HepG2 (cell line): Measurements from ENCODE around the gene CIAO2A. TPM values are rescaled to one million over a fixed set of nuclear protein-coding genes. Genes with fewer than 3 reads are reported as not detected.

Experiments used
- ATRX ChIP-seq: sonication (generic); formaldehyde crosslinking; IDR thresholded peaks from 2 replicates; pipeline ENCODE4 v1.4.0; 2020; ENCODE audit warnings: missing genetic modification reagents, borderline replicate concordance
- CEBPB ChIP-seq: IDR thresholded peaks from 2 replicates; pipeline ENCODE4 v1.6.1; 2011; ENCODE audit warnings: low read depth, low read length, improper control_type of control experiment, borderline replicate concordance
- ELF3 ChIP-seq: IDR thresholded peaks from 2 replicates; pipeline ENCODE4 v1.6.1; 2016; ENCODE audit warnings: missing genetic modification reagents, missing compliant biosample characterization
- ERF ChIP-seq: IDR thresholded peaks from 2 replicates; pipeline ENCODE4 v1.6.1; 2018; ENCODE audit warnings: missing biosample characterization, missing genetic modification reagents
- KDM3A ChIP-seq: IDR thresholded peaks from 2 replicates; pipeline ENCODE4 v1.6.1; 2018; ENCODE audit warnings: low read depth, missing compliant biosample characterization
- KLF16 ChIP-seq, 2 experiments: sonication (generic) in 1 of 2; formaldehyde crosslinking in 1 of 2; IDR thresholded peaks; 2 replicates each; pipeline versions ENCODE4 v1.6.1 to v1.8.0; 2016 to 2023; ENCODE audit warnings: missing genetic modification reagents in 2 of 2, missing compliant biosample characterization in 1 of 2
- PAF1 ChIP-seq: IDR thresholded peaks from 2 replicates; pipeline ENCODE4 v1.6.1; 2016; ENCODE audit warnings: missing genetic modification reagents, missing compliant biosample characterization
- POLR2A ChIP-seq, 2 experiments: IDR thresholded peaks; 2 replicates each; pipeline ENCODE4 v1.6.1; 2011; ENCODE audit warnings: low read depth in 2 of 2, low read length in 2 of 2, mild to moderate bottlenecking in 1 of 2, moderate library complexity in 1 of 2; ENCODE audit not compliant: insufficient read depth in 1 of 2
- PTBP1 ChIP-seq: fragments of 200-400 bp; formaldehyde crosslinking; IDR thresholded peaks from 2 replicates; pipeline ENCODE4 v1.6.1; 2018; ENCODE audit warnings: low read length, low read depth; ENCODE audit not compliant: poor library complexity, severe bottlenecking
- TCF7 ChIP-seq: sonication (generic); IDR thresholded peaks from 2 replicates; pipeline ENCODE4 v1.6.1; 2016; ENCODE audit warnings: antibody characterized with exemption, low read depth
- WIZ ChIP-seq: sonication (generic); formaldehyde crosslinking; IDR thresholded peaks from 2 replicates; pipeline ENCODE4 v1.5.1; 2020; ENCODE audit warnings: mild to moderate bottlenecking, missing genetic modification reagents
- ZNF354B ChIP-seq: sonication (generic); formaldehyde crosslinking; IDR thresholded peaks from 2 replicates; pipeline ENCODE4 v1.8.0; 2022; ENCODE audit warnings: mild to moderate bottlenecking, missing genetic modification reagents
- ZNF883 ChIP-seq: sonication (generic); formaldehyde crosslinking; IDR thresholded peaks from 2 replicates; pipeline ENCODE4 v1.5.1; 2020; ENCODE audit warnings: mild to moderate bottlenecking, missing genetic modification reagents; ENCODE audit errors: not compliant biosample characterization
- polyA plus RNA-seq, 8 experiments: library from polyadenylated mRNA; depleted of rRNA in 3 of 8; stranded (reverse) in 7 of 8; unstranded in 1 of 8; fragments of >200 nt; fragmentation: Illumina TruSeq in 4 of 8; extraction: Trizol in 4 of 8; gene quantifications; 2 replicates each; pipeline versions ENCODE4 v1.2.1 to v1.2.3, GENCODE V29; 2011 to 2016; ENCODE audit warnings: low read depth in 4 of 8, missing spikeins in 1 of 8, mixed read lengths in 1 of 8; ENCODE audit not compliant: insufficient read depth in 1 of 8
- total RNA-seq, 5 experiments: library from RNA; depleted of rRNA; stranded (reverse); fragments of >200 nt; fragmentation: Illumina TruSeq; extraction: Trizol; gene quantifications; 2 replicates each; pipeline ENCODE4 v1.2.3, GENCODE V29; 2016; ENCODE audit warnings: low read depth in 1 of 5
- TF ChIP-seq, protein P1 (sequence below): sonication (generic); formaldehyde crosslinking; IDR thresholded peaks from 2 replicates; pipeline ENCODE4 v1.5.1; 2020; ENCODE audit warnings: missing genetic modification reagents, mild to moderate bottlenecking, borderline replicate concordance
- TF ChIP-seq, protein P2 (sequence below): sonication (generic); formaldehyde crosslinking; IDR thresholded peaks from 2 replicates; pipeline ENCODE4 v1.4.0; 2020; ENCODE audit warnings: mild to moderate bottlenecking, missing genetic modification reagents
- TF ChIP-seq, protein P3 (sequence below): sonication (generic); formaldehyde crosslinking; IDR thresholded peaks from 2 replicates; pipeline ENCODE4 v1.5.1; 2020; ENCODE audit warnings: missing genetic modification reagents, mild to moderate bottlenecking, borderline replicate concordance

CIAO2A gene
- total and polyA plus RNA-seq, 2 of the 13 experiments (the other 11 are each of a cell fraction or from before 2014, with no cell fraction given), result 83.0 to 100 TPM

DNA sequence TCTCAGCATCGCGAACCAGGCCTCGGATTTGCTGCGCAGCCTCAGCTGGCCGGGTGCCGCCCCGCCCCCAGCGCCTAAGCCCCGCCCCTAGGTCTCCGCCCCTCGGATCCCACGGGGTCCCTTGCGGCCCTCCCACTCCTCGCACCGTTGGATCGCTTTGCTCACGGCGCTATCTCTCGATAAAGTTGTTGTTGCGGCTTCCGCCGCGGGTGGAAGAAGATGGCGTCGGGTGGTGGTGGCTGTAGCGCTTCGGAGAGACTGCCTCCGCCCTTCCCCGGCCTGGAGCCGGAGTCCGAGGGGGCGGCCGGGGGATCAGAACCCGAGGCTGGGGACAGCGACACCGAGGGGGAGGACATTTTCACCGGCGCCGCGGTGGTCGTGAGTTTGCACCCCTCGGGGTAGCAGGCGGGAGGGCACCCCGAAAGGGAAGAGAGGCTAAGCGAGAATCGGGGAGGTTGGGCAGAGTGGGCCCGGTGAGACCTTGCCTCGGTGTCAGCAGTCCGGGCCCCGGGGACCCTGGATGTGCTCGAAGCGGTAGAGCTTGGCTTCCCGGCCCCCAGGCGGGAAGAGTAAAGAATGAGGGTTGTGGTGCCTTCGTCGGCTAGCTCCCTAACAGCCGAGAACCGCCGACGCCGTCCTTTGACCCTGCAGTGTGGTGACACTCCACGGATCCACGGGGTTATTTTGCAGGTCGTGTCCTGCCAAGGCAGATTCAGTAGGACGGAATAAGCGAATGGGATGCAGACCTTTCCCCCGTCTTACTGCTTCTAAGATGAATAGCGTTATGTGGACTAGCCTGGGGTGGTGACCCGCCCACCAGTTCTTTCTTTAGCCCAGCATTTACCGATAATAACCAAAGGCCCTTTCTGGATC, 2.4 kb upstream of the CIAO2A start, which contains the start of gene SNX1 (continued):
- TF ChIP-seq, protein P1, sequence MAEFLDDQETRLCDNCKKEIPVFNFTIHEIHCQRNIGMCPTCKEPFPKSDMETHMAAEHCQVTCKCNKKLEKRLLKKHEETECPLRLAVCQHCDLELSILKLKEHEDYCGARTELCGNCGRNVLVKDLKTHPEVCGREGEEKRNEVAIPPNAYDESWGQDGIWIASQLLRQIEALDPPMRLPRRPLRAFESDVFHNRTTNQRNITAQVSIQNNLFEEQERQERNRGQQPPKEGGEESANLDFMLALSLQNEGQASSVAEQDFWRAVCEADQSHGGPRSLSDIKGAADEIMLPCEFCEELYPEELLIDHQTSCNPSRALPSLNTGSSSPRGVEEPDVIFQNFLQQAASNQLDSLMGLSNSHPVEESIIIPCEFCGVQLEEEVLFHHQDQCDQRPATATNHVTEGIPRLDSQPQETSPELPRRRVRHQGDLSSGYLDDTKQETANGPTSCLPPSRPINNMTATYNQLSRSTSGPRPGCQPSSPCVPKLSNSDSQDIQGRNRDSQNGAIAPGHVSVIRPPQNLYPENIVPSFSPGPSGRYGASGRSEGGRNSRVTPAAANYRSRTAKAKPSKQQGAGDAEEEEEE (CRISPR knock-in tag), result no peak
- TF ChIP-seq TCF7 (no peak; the same call in 1 of the 2 replicates), ELF3 (CRISPR knock-in tag) (peak; percentile 60), PTBP1 (no peak), KDM3A (CRISPR knock-in tag) (peak; percentile 53), ZNF883 (CRISPR knock-in tag) (peak; percentile 45), KLF16 (CRISPR knock-in tag; IDR thresholded peaks at IDR 0.05) (peak in 1 of 2 experiments; percentile 91; a peak in 2 of 4 replicates), POLR2A (IDR thresholded peaks at IDR 0.05; ENCODE audit: insufficient read depth in 1 of 2, low read depth in 2 of 2, low read length in 2 of 2) (peak; percentile 82 to 84), ATRX (CRISPR knock-in tag) (no peak), ERF (peak; percentile 92), PAF1 (CRISPR knock-in tag) (no peak), ZNF354B (CRISPR knock-in tag) (no peak), CEBPB (no peak), WIZ (CRISPR knock-in tag) (no peak)
- TF ChIP-seq, protein P2, sequence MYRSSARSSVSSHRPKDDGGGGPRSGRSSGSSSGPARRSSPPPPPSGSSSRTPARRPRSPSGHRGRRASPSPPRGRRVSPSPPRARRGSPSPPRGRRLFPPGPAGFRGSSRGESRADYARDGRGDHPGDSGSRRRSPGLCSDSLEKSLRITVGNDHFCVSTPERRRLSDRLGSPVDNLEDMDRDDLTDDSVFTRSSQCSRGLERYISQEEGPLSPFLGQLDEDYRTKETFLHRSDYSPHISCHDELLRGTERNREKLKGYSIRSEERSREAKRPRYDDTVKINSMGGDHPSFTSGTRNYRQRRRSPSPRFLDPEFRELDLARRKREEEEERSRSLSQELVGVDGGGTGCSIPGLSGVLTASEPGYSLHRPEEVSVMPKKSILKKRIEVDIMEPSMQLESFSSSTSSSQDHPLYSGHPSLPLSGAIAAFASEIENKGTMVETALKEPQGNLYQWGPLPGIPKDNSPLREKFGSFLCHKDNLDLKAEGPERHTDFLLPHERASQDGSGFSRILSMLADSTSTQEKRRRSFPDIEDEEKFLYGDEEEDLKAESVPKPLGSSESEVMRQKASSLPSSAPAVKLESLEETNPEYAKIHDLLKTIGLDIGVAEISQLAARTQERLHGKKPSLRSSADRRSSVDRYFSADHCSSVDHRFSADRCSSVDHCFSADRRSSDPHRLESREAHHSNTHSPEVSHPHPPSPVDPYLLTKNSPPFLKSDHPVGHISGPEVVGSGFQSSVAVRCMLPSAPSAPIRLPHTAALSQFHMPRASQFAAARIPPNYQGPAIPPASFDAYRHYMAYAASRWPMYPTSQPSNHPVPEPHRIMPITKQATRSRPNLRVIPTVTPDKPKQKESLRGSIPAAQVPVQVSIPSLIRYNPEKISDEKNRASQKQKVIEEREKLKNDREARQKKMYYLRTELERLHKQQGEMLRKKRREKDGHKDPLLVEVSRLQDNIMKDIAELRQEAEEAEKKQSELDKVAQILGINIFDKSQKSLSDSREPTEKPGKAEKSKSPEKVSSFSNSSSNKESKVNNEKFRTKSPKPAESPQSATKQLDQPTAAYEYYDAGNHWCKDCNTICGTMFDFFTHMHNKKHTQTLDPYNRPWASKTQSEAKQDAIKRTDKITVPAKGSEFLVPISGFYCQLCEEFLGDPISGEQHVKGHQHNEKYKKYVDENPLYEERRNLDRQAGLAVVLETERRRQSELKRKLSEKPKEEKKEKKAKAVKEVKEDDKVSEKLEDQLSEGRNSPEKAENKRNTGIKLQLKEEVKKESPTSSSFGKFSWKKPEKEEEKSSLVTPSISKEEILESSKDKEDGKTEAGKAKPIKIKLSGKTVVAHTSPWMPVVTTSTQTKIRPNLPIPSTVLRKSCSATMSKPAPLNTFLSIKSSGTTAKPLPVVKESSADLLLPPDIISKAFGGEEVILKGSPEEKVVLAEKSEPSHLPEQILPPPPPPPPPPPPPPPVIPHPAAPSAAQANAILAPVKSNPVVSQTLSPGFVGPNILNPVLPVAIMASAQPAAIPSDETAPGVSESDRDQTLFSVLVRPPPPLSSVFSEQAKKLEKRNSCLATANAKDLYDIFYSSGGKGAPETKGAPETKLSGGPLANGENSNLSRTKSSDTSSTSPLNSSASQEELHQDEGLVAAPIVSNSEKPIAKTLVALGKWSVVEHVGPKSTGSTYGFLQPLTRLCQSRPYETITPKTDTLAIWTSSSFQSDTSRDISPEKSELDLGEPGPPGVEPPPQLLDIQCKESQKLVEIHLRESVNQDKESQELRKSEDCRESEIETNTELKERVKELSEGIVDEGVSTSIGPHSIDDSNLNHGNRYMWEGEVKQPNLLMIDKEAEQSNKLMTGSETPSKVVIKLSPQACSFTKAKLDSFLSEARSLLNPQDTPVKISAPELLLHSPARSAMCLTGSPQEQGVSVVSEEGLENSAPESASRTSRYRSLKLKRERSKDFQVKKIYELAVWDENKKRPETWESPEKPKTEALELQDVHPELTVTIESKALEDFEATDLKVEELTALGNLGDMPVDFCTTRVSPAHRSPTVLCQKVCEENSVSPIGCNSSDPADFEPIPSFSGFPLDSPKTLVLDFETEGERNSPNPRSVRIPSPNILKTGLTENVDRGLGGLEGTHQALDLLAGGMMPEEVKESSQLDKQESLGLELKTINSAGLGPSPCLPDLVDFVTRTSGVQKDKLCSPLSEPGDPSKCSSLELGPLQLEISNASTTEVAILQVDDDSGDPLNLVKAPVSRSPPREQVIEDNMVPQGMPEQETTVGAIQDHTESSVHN, result no peak
- TF ChIP-seq, protein P3, sequence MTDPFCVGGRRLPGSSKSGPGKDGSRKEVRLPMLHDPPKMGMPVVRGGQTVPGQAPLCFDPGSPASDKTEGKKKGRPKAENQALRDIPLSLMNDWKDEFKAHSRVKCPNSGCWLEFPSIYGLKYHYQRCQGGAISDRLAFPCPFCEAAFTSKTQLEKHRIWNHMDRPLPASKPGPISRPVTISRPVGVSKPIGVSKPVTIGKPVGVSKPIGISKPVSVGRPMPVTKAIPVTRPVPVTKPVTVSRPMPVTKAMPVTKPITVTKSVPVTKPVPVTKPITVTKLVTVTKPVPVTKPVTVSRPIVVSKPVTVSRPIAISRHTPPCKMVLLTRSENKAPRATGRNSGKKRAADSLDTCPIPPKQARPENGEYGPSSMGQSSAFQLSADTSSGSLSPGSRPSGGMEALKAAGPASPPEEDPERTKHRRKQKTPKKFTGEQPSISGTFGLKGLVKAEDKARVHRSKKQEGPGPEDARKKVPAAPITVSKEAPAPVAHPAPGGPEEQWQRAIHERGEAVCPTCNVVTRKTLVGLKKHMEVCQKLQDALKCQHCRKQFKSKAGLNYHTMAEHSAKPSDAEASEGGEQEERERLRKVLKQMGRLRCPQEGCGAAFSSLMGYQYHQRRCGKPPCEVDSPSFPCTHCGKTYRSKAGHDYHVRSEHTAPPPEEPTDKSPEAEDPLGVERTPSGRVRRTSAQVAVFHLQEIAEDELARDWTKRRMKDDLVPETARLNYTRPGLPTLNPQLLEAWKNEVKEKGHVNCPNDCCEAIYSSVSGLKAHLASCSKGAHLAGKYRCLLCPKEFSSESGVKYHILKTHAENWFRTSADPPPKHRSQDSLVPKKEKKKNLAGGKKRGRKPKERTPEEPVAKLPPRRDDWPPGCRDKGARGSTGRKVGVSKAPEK, result 0 out of 2 replicates have a peak, but pooled peaks have one; percentile 74
